Endothelial cell of umbilical vein (primary cell): ENCODE data around the gene SLC6A7. TPM values are rescaled to one million over a fixed set of nuclear protein-coding genes. Genes with fewer than 3 reads are reported as not detected.

Source experiments
- BruUV-seq: library from RNA; stranded (reverse); fragments of 400-500 nt; replicated peaks from 2 replicates; lab custom pipeline; 2021; lab: Mats Ljungman, UMichigan
- CTCF ChIA-PET: fragments of 300-600, 350-600 bp; sonication (Branson Sonifier 250); formaldehyde crosslinking; loops from one replicate; lab custom pipeline; 2021; ENCODE audit warnings: antibody characterized with exemption, inconsistent platforms; lab: Charles Lee
- POLR2A ChIA-PET: fragments of 300-600, 350-600 bp; sonication (Branson Sonifier 250); formaldehyde crosslinking; loops from one replicate; lab custom pipeline; 2021; ENCODE audit warnings: antibody characterized with exemption, inconsistent platforms; lab: Charles Lee
- DNase-seq: peaks from one replicate; pipeline ENCODE4 v3.0.0-alpha.2; 2011; ENCODE audit warnings: low read depth, low spot score
- FAIRE-seq: peaks from 2 replicates; lab custom pipeline; 2011; peaks lifted over from hg19 to GRCh38; lab: Jason Lieb, UNC
- H2AFZ ChIP-seq: 2 replicates; pipeline ENCODE4 v1.6.0; 2012; ENCODE audit warnings: low read depth, low read length, control low read depth, inconsistent platforms
- H3K27ac ChIP-seq: 2 replicates; pipeline ENCODE4 v1.5.1; 2011; ENCODE audit warnings: low read depth, mild to moderate bottlenecking, control low read depth, low read length, moderate library complexity; ENCODE audit not compliant: insufficient read depth
- H3K27me3 ChIP-seq, 2 experiments: 2 replicates each; pipeline versions ENCODE4 v1.6.0 to v1.6.1; 2011; ENCODE audit warnings: low read length in 2 of 2, mixed read lengths in 1 of 2; ENCODE audit not compliant: control insufficient read depth in 2 of 2, insufficient read depth in 2 of 2
- H3K36me3 ChIP-seq, 2 experiments: 2 replicates in 1 of 2; 3 replicates in 1 of 2; pipeline ENCODE4 v1.5.1; 2011; ENCODE audit warnings: low read length in 2 of 2, mild to moderate bottlenecking in 1 of 2, moderate library complexity in 1 of 2; ENCODE audit not compliant: control insufficient read depth in 2 of 2, insufficient read depth in 2 of 2; ENCODE audit errors: extremely low read depth in 1 of 2
- H3K4me1 ChIP-seq: 3 replicates; pipeline ENCODE4 v1.5.1; 2011; ENCODE audit warnings: mild to moderate bottlenecking, low read length; ENCODE audit not compliant: control insufficient read depth, insufficient read depth; ENCODE audit errors: extremely low read depth
- H3K4me2 ChIP-seq: 2 replicates; pipeline ENCODE4 v1.6.1; 2011; ENCODE audit warnings: low read length, control low read depth, mixed read lengths; ENCODE audit not compliant: insufficient read depth
- H3K4me3 ChIP-seq, 3 experiments: fragments of 200-600 bp in 1 of 3; sonication (generic), shearing (Covaris generic) in 1 of 3; replicated peaks in 1 of 3; 2 replicates each; pipeline ENCODE4 v1.5.1; 2011 to 2016; ENCODE audit warnings: control low read depth in 3 of 3, low read length in 3 of 3, mild to moderate bottlenecking in 2 of 3, inconsistent platforms in 1 of 3, low read depth in 1 of 3, moderate library complexity in 1 of 3; ENCODE audit not compliant: insufficient read depth in 1 of 3
- H3K79me2 ChIP-seq: 2 replicates; pipeline ENCODE4 v1.6.0; 2012; ENCODE audit warnings: low read length, inconsistent platforms; ENCODE audit not compliant: control insufficient read depth, insufficient read depth
- H3K9ac ChIP-seq: replicated peaks from 2 replicates; pipeline ENCODE3; 2011; ENCODE audit warnings: low read length, control low read depth; ENCODE audit not compliant: insufficient read depth; ENCODE audit errors: extremely low read depth
- H3K9me1 ChIP-seq: replicated peaks from 3 replicates; pipeline ENCODE4 v1.6.0; 2011; ENCODE audit warnings: mild to moderate bottlenecking, low read length; ENCODE audit not compliant: control insufficient read depth, insufficient read depth; ENCODE audit errors: extremely low read depth
- H3K9me3 ChIP-seq: replicated peaks from 2 replicates; pipeline ENCODE4 v1.5.1; 2012; ENCODE audit warnings: low read length, inconsistent platforms; ENCODE audit not compliant: control insufficient read depth, insufficient read depth
- H4K20me1 ChIP-seq: replicated peaks from 2 replicates; pipeline ENCODE3; 2011; ENCODE audit warnings: mild to moderate bottlenecking, low read length; ENCODE audit not compliant: control insufficient read depth, insufficient read depth; ENCODE audit errors: extremely low read depth
- EZH2 ChIP-seq: IDR thresholded peaks from 2 replicates; pipeline ENCODE4 v1.6.1; 2012; ENCODE audit warnings: borderline replicate concordance, low read depth, mild to moderate bottlenecking, moderate library complexity, low read length, inconsistent platforms; ENCODE audit not compliant: severe bottlenecking
- FOS ChIP-seq: IDR thresholded peaks from 2 replicates; pipeline ENCODE4 v1.6.1; 2011; ENCODE audit warnings: mild to moderate bottlenecking, low read length, moderate library complexity, borderline replicate concordance; ENCODE audit not compliant: insufficient read depth
- GATA2 ChIP-seq: IDR thresholded peaks from 2 replicates; pipeline ENCODE4 v1.7.0; 2011; ENCODE audit warnings: low read depth, mild to moderate bottlenecking, moderate library complexity, mixed read lengths, low read length; ENCODE audit not compliant: insufficient read length, insufficient read depth
- JUN ChIP-seq: IDR thresholded peaks from 2 replicates; pipeline ENCODE4 v1.6.1; 2011; ENCODE audit warnings: borderline replicate concordance, low read depth; ENCODE audit not compliant: insufficient read length, insufficient read depth
- MAX ChIP-seq: IDR thresholded peaks from 2 replicates; pipeline ENCODE4 v1.6.1; 2011; ENCODE audit not compliant: insufficient read depth, insufficient read length
- MYC ChIP-seq: IDR thresholded peaks from one replicate; pipeline ENCODE4 v1.6.1; 2011; ENCODE audit warnings: mild to moderate bottlenecking, low read depth, low read length
- POLR2A ChIP-seq: IDR thresholded peaks from 2 replicates; pipeline ENCODE4 v1.6.1; 2012; ENCODE audit warnings: low read depth, mild to moderate bottlenecking, control low read depth, low read length
- POLR2AphosphoS5 ChIP-seq: IDR thresholded peaks from 2 replicates; pipeline ENCODE4 v1.6.1; 2012; ENCODE audit warnings: low read depth, mild to moderate bottlenecking, control low read depth, low read length, moderate library complexity; ENCODE audit not compliant: insufficient read depth
- dilution Hi-C: fragments of 300-500 bp; cut with MboI; formaldehyde crosslinking; loops from one replicate; pipeline ENCODE4 v1.15.0; 2019; ENCODE audit warnings: low sequenced_read_pairs; ENCODE audit not compliant: extremely low pct_ligation_motif_present
- intact Hi-C: fragments of 100-400 bp; cut with micrococcal nuclease; formaldehyde crosslinking; loops from one replicate; pipeline ENCODE4 v1.10.0; 2022
- polyA plus RNA-seq, 4 experiments: library from polyadenylated mRNA; depleted of rRNA in 3 of 4; stranded (reverse) in 3 of 4; unstranded in 1 of 4; fragments of >200 nt; gene quantifications; 2 replicates each; pipeline versions ENCODE4 v1.2.1 to v1.2.3, GENCODE V29; 2011 to 2012; ENCODE audit warnings: missing spikeins in 1 of 4
- total RNA-seq: library from RNA; stranded (reverse); gene quantifications from 2 replicates; pipeline ENCODE4 v1.2.3, GENCODE V29; 2021
- TF ChIP-seq, protein P1 (sequence below), 2 donors: IDR thresholded peaks; 1 replicate in 1 of 2; 2 replicates in 1 of 2; pipeline ENCODE4 v1.5.1; 2011; ENCODE audit warnings: low read length in 2 of 2, mild to moderate bottlenecking in 2 of 2, moderate library complexity in 2 of 2, control low read depth in 1 of 2, inconsistent platforms in 1 of 2, low read depth in 1 of 2; ENCODE audit not compliant: insufficient read depth in 1 of 2; ENCODE audit errors: extremely low read depth in 1 of 2

Gene SLC6A7
- total and polyA plus RNA-seq, 2 donors (not counting 3 experiments of a cell fraction or from before 2014, with no cell fraction given) = not detected

DNA sequence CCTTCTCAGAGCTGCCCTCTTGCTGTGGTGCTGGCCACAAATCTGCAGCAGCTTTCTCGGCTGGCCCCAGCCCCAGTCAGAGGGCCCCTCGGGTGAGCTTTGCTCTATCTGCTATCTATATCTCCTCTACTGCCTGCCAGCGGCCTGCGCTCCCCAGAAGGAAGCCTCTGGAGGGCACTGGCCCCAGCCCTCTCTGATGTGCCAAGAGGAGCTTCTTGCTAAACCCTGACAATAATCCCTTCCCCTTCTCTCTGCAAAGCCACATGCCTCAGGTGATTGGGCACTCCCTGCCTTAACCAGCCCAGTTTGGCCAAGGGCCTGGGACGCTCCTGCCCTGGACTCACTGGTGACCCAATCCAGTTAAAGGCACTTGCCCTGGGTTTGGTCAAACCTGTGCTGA lies 57.0 kb downstream of the SLC6A7 start:
- no peak for TF ChIP-seq JUN
- TF ChIP-seq POLR2A = no peak
- TF ChIP-seq POLR2AphosphoS5 = no peak
- TF ChIP-seq MYC = no peak
- TF ChIP-seq FOS = no peak
- TF ChIP-seq EZH2 = no peak
- TF ChIP-seq, protein P1, sequence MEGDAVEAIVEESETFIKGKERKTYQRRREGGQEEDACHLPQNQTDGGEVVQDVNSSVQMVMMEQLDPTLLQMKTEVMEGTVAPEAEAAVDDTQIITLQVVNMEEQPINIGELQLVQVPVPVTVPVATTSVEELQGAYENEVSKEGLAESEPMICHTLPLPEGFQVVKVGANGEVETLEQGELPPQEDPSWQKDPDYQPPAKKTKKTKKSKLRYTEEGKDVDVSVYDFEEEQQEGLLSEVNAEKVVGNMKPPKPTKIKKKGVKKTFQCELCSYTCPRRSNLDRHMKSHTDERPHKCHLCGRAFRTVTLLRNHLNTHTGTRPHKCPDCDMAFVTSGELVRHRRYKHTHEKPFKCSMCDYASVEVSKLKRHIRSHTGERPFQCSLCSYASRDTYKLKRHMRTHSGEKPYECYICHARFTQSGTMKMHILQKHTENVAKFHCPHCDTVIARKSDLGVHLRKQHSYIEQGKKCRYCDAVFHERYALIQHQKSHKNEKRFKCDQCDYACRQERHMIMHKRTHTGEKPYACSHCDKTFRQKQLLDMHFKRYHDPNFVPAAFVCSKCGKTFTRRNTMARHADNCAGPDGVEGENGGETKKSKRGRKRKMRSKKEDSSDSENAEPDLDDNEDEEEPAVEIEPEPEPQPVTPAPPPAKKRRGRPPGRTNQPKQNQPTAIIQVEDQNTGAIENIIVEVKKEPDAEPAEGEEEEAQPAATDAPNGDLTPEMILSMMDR (IDR thresholded peaks at IDR 0.05; ENCODE audit: extremely low read depth in 1 of 2, insufficient read depth in 1 of 2, low read depth in 1 of 2, low read length in 2 of 2) = no peak
- no peak for TF ChIP-seq GATA2
- TF ChIP-seq MAX = no peak
- Histone ChIP-seq H3K27me3 (peaks cover 0 to 3% of the 10 kb centered on the region in 2 experiments), H3K4me3 (no peak overlapping the region), H3K4me1 (no peaks in the 10 kb centered on the region), H4K20me1 (no peaks in the 10 kb centered on the region), H3K9ac (no peak overlapping the region), H3K4me2 (no peak overlapping the region), H2AFZ (no peak overlapping the region), H3K79me2 (no peaks in the 10 kb centered on the region), H3K36me3 (no peaks in the 10 kb centered on the region), H3K9me1 (no peaks in the 10 kb centered on the region), H3K27ac (no peak overlapping the region), H3K9me3 (no peaks in the 10 kb centered on the region)
- ChIA-PET CTCF (interaction anchor here (0.8 to 1.2 kb wide), 3 partner anchors 15 to 124 kb away, joined by 3 to 4 read pairs (median 3); no protein-coding TSS in a partner anchor), POLR2A (interaction anchor here (0.6 kb wide), 1 partner anchor 21 kb away, joined by 3 read pairs; no protein-coding TSS in a partner anchor)
- BruUV-seq = no TSS peak
- DNase-seq (no peak), FAIRE-seq (no peak)
- intact Hi-C loops = no loop called here
- dilution Hi-C loops = no loop called here
